Stimulated activated CD4-positive, alpha-beta T cell treated with anti-CD3 and anti-CD28 coated beads, Interleukin-4, amount 100 ng/mL, for 24 hours (primary cell): ENCODE results near the gene DHTKD1.
"Not testable (repeated sequence)": the region's sequence is repeated elsewhere in the genome, so short reads cannot be mapped to it uniquely, and the experiment has no call there.

Experiments used
- DNase-seq: peaks from one replicate; pipeline ENCODE4 v3.0.0-alpha.2; 2020

Gene DHTKD1

GRCh38 chr10:12156367-12157123, 87.8 kb downstream of the DHTKD1 start:
- DNase-seq, result no peak

GRCh38 chr10:12158111-12158510, 89.4 kb downstream of the DHTKD1 start:
- no peak for DNase-seq

GRCh38 chr10:12160664-12161063, 91.9 kb downstream of the DHTKD1 start:
- DNase-seq, result no peak

GRCh38 chr10:12162927-12163326, 94.2 kb downstream of the DHTKD1 start:
- DNase-seq, result no peak

- no peak for DNase-seq
These were observed 95.3 kb downstream of the DHTKD1 start for GRCh38 chr10:12164085-12164484.

DNA sequence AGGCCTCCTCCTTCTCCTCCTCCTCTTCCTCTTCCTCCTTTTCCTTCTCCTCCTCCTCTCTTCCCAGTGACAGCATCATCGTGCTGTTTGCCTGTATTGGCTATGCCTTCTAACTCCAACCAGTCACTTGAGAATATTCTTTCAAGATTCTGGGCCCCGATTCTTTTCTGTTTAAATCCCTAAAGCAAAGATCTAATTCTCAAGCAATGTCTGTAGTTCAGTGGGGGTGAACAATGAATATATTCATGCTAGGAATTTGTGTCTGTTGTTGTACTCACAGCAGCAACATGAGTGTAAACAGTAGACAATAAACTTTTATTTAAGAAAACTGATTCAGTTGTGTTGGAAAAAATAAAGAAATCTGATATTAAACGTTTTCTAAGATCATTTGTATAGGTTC, 96.3 kb downstream of the DHTKD1 start:
- no peak for DNase-seq

GRCh38 chr10:12165999-12166775, 97.4 kb downstream of the DHTKD1 start:
- DNase-seq, result no peak

- not testable (repeated sequence) for DNase-seq
These were observed 102.8 kb downstream of the DHTKD1 start for GRCh38 chr10:12171512-12171911.
